G401.6 (cell line): ENCODE results near the gene FAM227A.

Experiments
- FAIRE-seq: peaks from 2 replicates; lab custom pipeline; 2012; peaks lifted over from hg19 to GRCh38; lab: Jason Lieb, UNC

Gene FAM227A

GRCh38 chr22:38656256-38657044 lies at the start of gene FAM227A, which contains the start of gene CBY1:
Gene FAM227A (minus strand): TSS chr22:38656392. CDS start chr22:38650168, 6,224 bp downstream.
Gene CBY1 (plus strand): TSS chr22:38656638. CDS start chr22:38668055, 11,417 bp downstream.
- peak; percentile 89 for FAIRE-seq

- peak; percentile 99 for FAIRE-seq
Measured at GRCh38 chr22:38705235-38706100, 49.3 kb upstream of the FAM227A start, which contains the start of gene GTPBP1. Gene GTPBP1 (plus strand): TSS chr22:38705944. CDS start chr22:38705956, 12 bp downstream.

GRCh38 chr22:38704654-38705234 lies 48.6 kb upstream of the FAM227A start:
- FAIRE-seq: no peak

- FAIRE-seq: no peak
Measured at GRCh38 chr22:38700789-38701628, 44.8 kb upstream of the FAM227A start, which contains the start of gene JOSD1. Gene JOSD1 (minus strand): TSS chr22:38700943. CDS start chr22:38699987, 956 bp downstream.

DNA sequence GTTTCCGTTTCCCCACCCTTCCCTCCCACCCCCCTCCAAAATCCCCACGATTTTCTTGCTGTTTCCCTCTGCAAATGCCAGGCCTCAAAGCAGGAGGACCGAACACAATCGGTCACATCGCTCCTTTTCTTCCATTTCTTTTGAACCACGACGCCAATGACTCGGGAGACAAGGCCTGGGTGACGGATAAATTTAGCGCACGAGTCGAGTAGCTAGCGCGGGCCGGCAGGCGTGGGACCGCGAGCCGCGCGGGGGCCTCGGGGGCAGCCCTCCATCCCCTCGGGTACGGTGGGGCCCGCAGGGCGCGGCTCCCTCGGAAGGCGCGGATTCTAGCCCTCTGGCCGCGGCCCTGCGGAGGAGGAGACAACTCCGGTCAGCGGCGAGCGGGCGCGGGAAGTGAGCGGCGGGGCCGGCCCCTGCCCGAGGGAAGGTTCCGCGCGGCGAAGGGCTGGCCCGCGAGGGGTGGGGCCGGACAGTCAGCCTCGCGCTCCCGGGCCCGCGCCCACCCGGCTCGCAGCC lies 44.1 kb upstream of the FAM227A start:
- FAIRE-seq: no peak

- FAIRE-seq: no peak
Measured at GRCh38 chr22:38699784-38700183, 43.6 kb upstream of the FAM227A start.

GRCh38 chr22:38699143-38699542 lies 43.0 kb upstream of the FAM227A start:
- FAIRE-seq: no peak

GRCh38 chr22:38698407-38699094 lies 42.4 kb upstream of the FAM227A start:
- no peak for FAIRE-seq

DNA sequence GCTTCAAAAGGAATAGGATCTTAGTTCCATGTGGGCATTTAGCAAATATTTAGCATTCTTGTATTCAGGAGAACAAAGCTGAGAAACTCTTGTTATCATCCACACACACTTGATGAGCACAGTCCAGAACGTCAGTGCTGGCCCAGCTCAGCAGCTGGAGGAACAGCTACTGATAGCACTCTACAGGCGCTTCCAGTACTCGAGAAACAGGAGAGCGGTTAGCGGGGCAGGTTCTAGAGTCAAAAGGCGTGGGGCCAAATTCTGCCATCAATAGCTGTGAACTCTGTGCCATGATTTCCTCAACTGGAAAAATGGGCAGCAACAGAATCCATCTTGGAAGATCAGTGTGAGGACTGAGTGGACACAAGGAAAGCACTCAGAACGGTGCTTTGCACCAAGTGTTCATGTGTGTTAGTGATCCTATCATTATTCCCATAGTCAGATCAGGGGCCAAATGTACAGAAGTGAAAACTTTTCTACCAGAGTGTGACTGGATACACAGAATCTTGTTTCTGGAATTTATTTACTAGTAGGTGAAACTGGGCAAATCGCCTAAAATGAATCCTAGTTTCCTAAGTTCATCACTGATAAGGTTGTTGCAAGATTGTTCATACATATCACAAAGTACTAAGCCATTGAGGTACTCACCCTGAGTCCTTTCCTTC lies 41.4 kb upstream of the FAM227A start:
- FAIRE-seq: no peak

- FAIRE-seq: no peak
Measured at GRCh38 chr22:38696606-38697424, 40.6 kb upstream of the FAM227A start.

GRCh38 chr22:38694940-38695339 lies 38.7 kb upstream of the FAM227A start:
- no peak for FAIRE-seq

DNA sequence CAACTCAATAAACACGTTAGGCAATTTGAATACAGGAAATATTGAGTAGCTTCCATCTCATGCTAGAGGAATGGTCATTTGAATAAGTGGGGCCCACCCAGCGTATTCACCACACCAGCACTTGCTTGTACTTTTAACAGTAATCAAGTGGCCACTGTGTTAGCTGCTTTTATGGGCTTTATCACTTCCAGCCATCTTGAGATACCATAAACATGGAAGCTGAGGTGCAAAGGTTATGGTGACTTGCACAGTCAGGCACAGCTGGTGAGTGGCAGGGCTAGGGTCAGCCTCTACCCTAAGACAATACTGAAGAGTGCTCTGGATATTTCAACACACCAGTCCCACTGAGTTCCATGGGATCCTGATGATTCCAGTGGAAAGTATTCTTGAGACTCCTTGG lies 37.9 kb upstream of the FAM227A start:
- no peak for FAIRE-seq

- no peak for FAIRE-seq
Measured at GRCh38 chr22:38689651-38690050, 33.5 kb upstream of the FAM227A start.

- FAIRE-seq: no peak
Measured at GRCh38 chr22:38685761-38686160, 29.6 kb upstream of the FAM227A start.

GRCh38 chr22:38684895-38685294 lies 28.7 kb upstream of the FAM227A start:
- no peak for FAIRE-seq

DNA sequence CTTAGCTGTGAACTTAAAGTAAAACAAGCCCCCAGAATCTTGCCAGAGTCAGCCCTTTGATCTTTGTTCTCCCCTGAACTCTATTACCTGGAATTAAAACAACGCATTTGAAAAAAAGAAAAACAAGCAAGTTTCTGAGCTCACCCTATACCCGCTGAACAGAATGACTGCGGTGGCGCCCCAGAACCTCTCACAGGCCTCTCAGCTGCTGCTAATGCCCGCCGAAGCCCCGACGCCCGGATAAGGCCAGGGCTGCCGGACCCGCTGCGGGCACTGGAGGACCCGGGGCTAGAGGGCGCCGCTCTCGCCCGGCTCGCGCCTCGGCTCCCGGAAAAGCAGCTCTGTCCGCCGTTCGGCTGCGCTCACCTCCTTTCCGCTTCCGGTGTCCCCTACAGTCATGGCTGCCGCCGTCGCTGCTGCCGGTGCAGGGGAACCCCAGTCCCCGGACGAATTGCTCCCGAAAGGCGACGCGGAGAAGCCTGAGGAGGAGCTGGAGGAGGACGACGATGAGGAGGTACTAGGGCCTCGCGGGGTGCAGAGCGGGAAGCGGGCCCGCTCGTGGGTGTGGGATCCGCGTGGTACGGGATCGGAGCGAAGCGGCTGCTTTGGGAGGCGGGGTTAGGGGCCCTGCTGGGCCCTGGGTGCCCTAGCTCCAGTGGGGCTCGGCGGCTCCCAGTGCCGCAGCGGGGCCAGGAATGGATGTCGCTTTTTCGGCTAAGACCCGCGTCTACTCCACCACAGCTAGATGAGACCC lies 25.6 kb upstream of the FAM227A start, which contains the start of gene TOMM22:
Gene TOMM22, plus strand, starts transcription at position 376 of the 754 bp plus-strand sequence. Its CDS starts 22 bp downstream, at position 398.
- peak; percentile 21 for FAIRE-seq

GRCh38 chr22:38675833-38676232 lies 19.6 kb upstream of the FAM227A start:
- no peak for FAIRE-seq

DNA sequence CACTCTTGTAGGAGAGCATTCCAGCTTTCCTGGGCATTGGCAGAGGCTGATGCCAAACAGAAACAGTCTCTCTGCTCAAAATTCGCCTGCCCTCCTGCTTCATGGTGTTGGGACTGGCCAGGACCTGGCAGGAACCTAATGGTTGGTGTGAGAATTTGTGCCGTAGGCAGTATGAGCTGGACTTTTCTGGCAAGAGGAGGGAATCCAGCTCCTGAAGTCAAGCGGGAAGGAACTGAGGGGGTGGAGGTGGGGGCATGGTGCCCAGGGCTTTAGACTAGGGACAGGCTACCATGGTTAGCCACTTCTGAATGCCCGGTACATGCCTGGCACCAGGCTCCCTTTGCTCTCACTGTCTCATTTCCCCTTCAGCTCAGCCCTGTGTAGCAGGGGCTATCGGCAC lies 18.7 kb upstream of the FAM227A start:
- FAIRE-seq: no peak
